Measurements from ENCODE around the gene ARHGAP6. TPM values are rescaled to one million over a fixed set of nuclear protein-coding genes. Genes with fewer than 3 reads are reported as not detected.

ARHGAP6 gene
- total RNA-seq, 1 donor from 2014 or later = 0.78 TPM

GRCh38 chrX:11099465-11099864 lies 566.3 kb downstream of the ARHGAP6 start:
- no peak for DNase-seq

DNA sequence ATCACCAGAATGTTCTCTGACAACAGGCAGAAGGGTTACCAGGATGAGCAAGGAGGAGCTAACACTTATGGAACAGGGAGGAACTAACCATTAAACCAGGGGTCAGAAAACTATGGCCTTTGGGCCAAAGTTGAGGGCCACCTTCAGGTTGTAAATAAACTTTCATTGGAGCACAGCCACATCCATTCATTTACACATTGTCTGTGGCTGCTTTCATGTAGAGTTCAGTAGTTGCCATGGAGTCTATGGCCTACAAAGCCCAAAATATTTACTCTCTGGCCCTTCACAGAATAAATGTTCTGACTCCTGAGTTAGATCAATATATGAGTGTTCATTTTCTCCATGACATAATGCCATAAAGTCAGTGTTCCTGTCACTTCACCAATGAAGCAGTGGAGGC lies 567.8 kb downstream of the ARHGAP6 start:
- no peak for DNase-seq

DNA sequence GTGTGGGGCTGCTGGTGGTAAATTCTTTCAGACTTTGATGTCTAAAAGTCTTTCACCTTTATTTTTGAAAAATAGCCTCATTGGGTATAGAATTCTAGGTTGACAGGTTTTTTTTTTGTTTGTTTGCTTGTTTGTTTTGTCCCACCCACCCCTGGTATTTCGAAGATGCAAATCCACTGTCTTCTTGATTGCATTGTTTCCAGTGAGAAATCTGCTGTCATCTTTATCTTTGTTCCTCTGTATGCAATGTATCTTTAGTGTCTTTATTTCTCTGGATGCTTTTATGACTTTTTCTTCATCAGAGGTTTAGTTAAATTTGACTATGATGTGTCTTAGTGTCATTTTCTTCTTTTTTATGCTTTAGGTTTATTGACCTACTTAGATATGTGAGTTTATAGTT lies 575.9 kb downstream of the ARHGAP6 start:
- no peak for DNase-seq

Small RNA genes within 50 kb of the gene (small RNA-seq; reads per million reads assigned to genes)
- not detected for gene MIR548AX
- not detected for gene RF00019
- not detected for gene RF02271

Other genes with a start within 250 kb of the ARHGAP6 start
- gene MSL3, start 92.3 kb upstream of the ARHGAP6 start, total RNA-seq = 30.6 TPM

Data from occipital lobe (tissue), 3 donors.